Measurements from ENCODE around the gene PTPN2.

The PTPN2 gene

DNA sequence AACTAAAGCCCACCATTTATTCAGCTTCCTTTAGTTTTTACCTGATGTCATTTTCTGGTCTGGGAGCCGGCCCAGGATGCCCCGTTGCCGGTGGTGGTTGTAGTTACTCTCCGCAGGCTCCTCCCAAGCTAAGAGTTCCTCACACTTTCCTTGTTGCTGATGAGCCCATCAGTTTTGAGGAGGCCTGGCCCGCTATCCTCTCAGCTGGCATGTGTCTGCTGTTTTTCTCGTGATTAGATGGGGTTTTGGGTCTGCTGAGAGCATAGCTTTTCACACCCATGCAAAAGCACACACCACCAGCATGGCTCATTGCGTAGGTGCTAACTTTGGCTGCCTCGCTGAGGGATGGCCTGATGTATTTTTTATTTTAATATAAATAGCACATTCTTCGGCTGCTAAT lies 109.1 kb downstream of the PTPN2 start:
- H3K4me3 ChIP-seq (replicated peaks; ENCODE audit: insufficient read depth, low read length), result no peak overlapping the region
- no peaks in the 10 kb centered on the region for H3K27me3 ChIP-seq (ENCODE audit: insufficient read depth, poor library complexity, severe bottlenecking)
- DNase-seq (ENCODE audit: low read depth in 1 of 2, low spot score in 1 of 2), result no peak
- H3K27ac ChIP-seq (replicated peaks), result no peak overlapping the region
- TF ChIP-seq, protein P1, sequence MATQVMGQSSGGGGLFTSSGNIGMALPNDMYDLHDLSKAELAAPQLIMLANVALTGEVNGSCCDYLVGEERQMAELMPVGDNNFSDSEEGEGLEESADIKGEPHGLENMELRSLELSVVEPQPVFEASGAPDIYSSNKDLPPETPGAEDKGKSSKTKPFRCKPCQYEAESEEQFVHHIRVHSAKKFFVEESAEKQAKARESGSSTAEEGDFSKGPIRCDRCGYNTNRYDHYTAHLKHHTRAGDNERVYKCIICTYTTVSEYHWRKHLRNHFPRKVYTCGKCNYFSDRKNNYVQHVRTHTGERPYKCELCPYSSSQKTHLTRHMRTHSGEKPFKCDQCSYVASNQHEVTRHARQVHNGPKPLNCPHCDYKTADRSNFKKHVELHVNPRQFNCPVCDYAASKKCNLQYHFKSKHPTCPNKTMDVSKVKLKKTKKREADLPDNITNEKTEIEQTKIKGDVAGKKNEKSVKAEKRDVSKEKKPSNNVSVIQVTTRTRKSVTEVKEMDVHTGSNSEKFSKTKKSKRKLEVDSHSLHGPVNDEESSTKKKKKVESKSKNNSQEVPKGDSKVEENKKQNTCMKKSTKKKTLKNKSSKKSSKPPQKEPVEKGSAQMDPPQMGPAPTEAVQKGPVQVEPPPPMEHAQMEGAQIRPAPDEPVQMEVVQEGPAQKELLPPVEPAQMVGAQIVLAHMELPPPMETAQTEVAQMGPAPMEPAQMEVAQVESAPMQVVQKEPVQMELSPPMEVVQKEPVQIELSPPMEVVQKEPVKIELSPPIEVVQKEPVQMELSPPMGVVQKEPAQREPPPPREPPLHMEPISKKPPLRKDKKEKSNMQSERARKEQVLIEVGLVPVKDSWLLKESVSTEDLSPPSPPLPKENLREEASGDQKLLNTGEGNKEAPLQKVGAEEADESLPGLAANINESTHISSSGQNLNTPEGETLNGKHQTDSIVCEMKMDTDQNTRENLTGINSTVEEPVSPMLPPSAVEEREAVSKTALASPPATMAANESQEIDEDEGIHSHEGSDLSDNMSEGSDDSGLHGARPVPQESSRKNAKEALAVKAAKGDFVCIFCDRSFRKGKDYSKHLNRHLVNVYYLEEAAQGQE (IDR thresholded peaks at IDR 0.05; ENCODE audit: insufficient replicate concordance, low read depth), result no peak
- TF ChIP-seq POLR2AphosphoS5 (IDR thresholded peaks at IDR 0.05; ENCODE audit: low read depth) (no peak), CTCF (IDR thresholded peaks at IDR 0.05; ENCODE audit: insufficient read depth, low read length) (no peak), SPI1 (IDR thresholded peaks at IDR 0.05; ENCODE audit: borderline replicate concordance, low read depth) (no peak), GABPA (IDR thresholded peaks at IDR 0.05; ENCODE audit: low read depth) (no peak)

DNA sequence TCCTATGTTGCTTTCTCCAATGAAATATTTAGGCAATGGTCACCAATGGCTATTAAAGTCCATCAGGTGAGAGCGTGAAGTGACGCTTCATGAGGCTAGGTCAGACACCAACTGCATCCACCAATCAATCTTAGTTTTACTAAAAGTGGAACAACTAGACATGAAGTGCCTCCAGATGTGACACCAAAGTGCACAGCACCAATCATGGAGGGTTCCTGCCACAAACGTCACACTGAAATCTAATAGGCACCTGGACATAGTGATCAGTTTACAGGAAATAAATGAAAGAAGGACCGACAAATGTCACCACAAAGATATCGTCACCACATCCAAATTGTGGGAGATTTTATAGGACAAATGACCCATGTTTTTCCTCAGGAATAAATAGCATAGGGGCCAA lies 110.7 kb downstream of the PTPN2 start:
- H3K27ac ChIP-seq (replicated peaks), result no peak overlapping the region
- no peaks in the 10 kb centered on the region for H3K27me3 ChIP-seq (ENCODE audit: insufficient read depth, poor library complexity, severe bottlenecking)
- no peak overlapping the region for H3K4me3 ChIP-seq (replicated peaks; ENCODE audit: insufficient read depth, low read length)
- DNase-seq (ENCODE audit: low read depth in 1 of 2, low spot score in 1 of 2), result no peak
- TF ChIP-seq, protein P1 (IDR thresholded peaks at IDR 0.05; ENCODE audit: insufficient replicate concordance, low read depth), result no peak
- TF ChIP-seq SPI1 (IDR thresholded peaks at IDR 0.05; ENCODE audit: borderline replicate concordance, low read depth) (no peak), CTCF (IDR thresholded peaks at IDR 0.05; ENCODE audit: insufficient read depth, low read length) (no peak), GABPA (IDR thresholded peaks at IDR 0.05; ENCODE audit: low read depth) (no peak), POLR2AphosphoS5 (IDR thresholded peaks at IDR 0.05; ENCODE audit: low read depth) (no peak)

DNA sequence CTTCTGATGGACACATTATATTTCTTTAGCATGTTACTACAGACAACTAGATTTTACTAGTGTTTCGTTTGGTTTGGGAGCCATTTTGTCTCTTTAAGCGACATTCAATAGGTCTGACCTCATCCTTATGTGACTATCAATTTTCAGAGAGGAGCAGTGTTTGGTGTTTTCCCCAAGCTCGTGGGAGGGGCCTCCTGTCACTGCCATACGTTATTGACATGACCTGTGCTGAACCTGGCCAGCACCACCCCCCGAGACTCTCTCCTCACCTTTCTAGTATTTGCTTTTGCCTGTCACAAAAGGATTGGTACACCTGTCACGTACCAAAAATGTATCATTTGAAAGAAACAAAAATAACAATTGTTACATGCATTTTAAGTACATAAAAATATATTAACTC lies 111.9 kb downstream of the PTPN2 start:
- H3K27me3 ChIP-seq (ENCODE audit: insufficient read depth, poor library complexity, severe bottlenecking), result no peaks in the 10 kb centered on the region
- DNase-seq (ENCODE audit: low read depth in 1 of 2, low spot score in 1 of 2), result no peak
- no peak overlapping the region for H3K4me3 ChIP-seq (replicated peaks; ENCODE audit: insufficient read depth, low read length)
- H3K27ac ChIP-seq (replicated peaks), result no peak overlapping the region
- TF ChIP-seq, protein P1 (IDR thresholded peaks at IDR 0.05; ENCODE audit: insufficient replicate concordance, low read depth), result no peak
- TF ChIP-seq POLR2AphosphoS5 (IDR thresholded peaks at IDR 0.05; ENCODE audit: low read depth), result no peak
- TF ChIP-seq SPI1 (IDR thresholded peaks at IDR 0.05; ENCODE audit: borderline replicate concordance, low read depth), result no peak
- TF ChIP-seq CTCF (IDR thresholded peaks at IDR 0.05; ENCODE audit: insufficient read depth, low read length), result no peak
- TF ChIP-seq GABPA (IDR thresholded peaks at IDR 0.05; ENCODE audit: low read depth), result no peak
